Astrocyte (in vitro differentiated cells and primary cell): ENCODE results near the gene LPGAT1. TPM values are rescaled to one million over a fixed set of nuclear protein-coding genes. Genes with fewer than 3 reads are reported as not detected.

Experiments
- DNase-seq: peaks from one replicate; pipeline ENCODE4 v3.0.0-alpha.2; 2010; ENCODE audit warnings: low read depth
- FAIRE-seq: peaks from 2 replicates; lab custom pipeline; 2011; peaks lifted over from hg19 to GRCh38; lab: Jason Lieb, UNC
- H2AFZ ChIP-seq: 2 replicates; pipeline ENCODE4 v1.6.0; 2012; ENCODE audit warnings: low read depth, low read length, inconsistent platforms
- H3K27ac ChIP-seq: 2 replicates; pipeline ENCODE4 v1.5.1; 2011; ENCODE audit warnings: low read depth, low read length, inconsistent platforms
- H3K27me3 ChIP-seq: 2 replicates; pipeline ENCODE4 v1.6.0; 2011; ENCODE audit warnings: low read length, inconsistent platforms; ENCODE audit not compliant: insufficient read depth
- H3K36me3 ChIP-seq: 2 replicates; pipeline ENCODE4 v1.5.1; 2011; ENCODE audit warnings: low read length, inconsistent platforms; ENCODE audit not compliant: insufficient read depth
- H3K4me1 ChIP-seq: 2 replicates; pipeline ENCODE4 v1.5.1; 2011; ENCODE audit warnings: low read length, inconsistent platforms; ENCODE audit not compliant: insufficient read depth
- H3K4me2 ChIP-seq: 2 replicates; pipeline ENCODE4 v1.6.0; 2012; ENCODE audit warnings: low read length, inconsistent platforms
- H3K4me3 ChIP-seq: 2 replicates; pipeline ENCODE4 v1.5.1; 2011; ENCODE audit warnings: low read depth, mild to moderate bottlenecking, low read length, inconsistent platforms; ENCODE audit not compliant: insufficient read depth
- H3K79me2 ChIP-seq: 2 replicates; pipeline ENCODE4 v1.6.0; 2012; ENCODE audit warnings: mild to moderate bottlenecking, low read length, inconsistent platforms; ENCODE audit not compliant: insufficient read depth
- H3K9ac ChIP-seq: 2 replicates; pipeline ENCODE4 v1.6.0; 2012; ENCODE audit warnings: mild to moderate bottlenecking, low read length, inconsistent platforms
- H3K9me3 ChIP-seq: 2 replicates; pipeline ENCODE4 v1.5.1; 2012; ENCODE audit warnings: low read depth, mild to moderate bottlenecking, low read length, inconsistent platforms; ENCODE audit not compliant: insufficient read depth
- H4K20me1 ChIP-seq: 2 replicates; pipeline ENCODE4 v1.6.0; 2012; ENCODE audit warnings: low read length, inconsistent platforms; ENCODE audit not compliant: insufficient read depth
- H3K27ac Mint-ChIP-seq: one replicate; pipeline ENCODE4 v1.8.0; 2021; ENCODE audit warnings: mild to moderate bottlenecking, mixed read lengths; ENCODE audit not compliant: unreplicated experiment
- H3K27me3 Mint-ChIP-seq: one replicate; pipeline ENCODE4 v1.8.0; 2021; ENCODE audit warnings: low read depth, mixed read lengths; ENCODE audit not compliant: unreplicated experiment
- H3K36me3 Mint-ChIP-seq: one replicate; pipeline ENCODE4 v1.8.0; 2021; ENCODE audit warnings: low read depth, mixed read lengths; ENCODE audit not compliant: unreplicated experiment
- H3K4me1 Mint-ChIP-seq: one replicate; pipeline ENCODE4 v1.8.0; 2021; ENCODE audit warnings: low read depth, mixed read lengths; ENCODE audit not compliant: unreplicated experiment
- H3K4me3 Mint-ChIP-seq: one replicate; pipeline ENCODE4 v1.8.0; 2021; ENCODE audit warnings: mild to moderate bottlenecking, moderate library complexity, mixed read lengths; ENCODE audit not compliant: unreplicated experiment
- H3K9me3 Mint-ChIP-seq: one replicate; pipeline ENCODE4 v1.8.0; 2021; ENCODE audit warnings: mild to moderate bottlenecking, mixed read lengths; ENCODE audit not compliant: unreplicated experiment
- CTCF ChIP-seq: IDR thresholded peaks from 2 replicates; pipeline ENCODE4 v1.5.1; 2011; ENCODE audit warnings: low read depth, mild to moderate bottlenecking, inconsistent platforms, low read length, moderate library complexity; ENCODE audit not compliant: insufficient read depth
- EZH2 ChIP-seq: IDR thresholded peaks from 2 replicates; pipeline ENCODE4 v1.6.1; 2012; ENCODE audit warnings: mild to moderate bottlenecking, low read length, inconsistent platforms; ENCODE audit not compliant: insufficient read depth
- total RNA-seq: library from RNA; stranded (reverse); gene quantifications from 2 replicates; pipeline ENCODE4 v1.2.1, GENCODE V29; 2021

The LPGAT1 gene
- total RNA-seq, 1 donor from 2014 or later: 36.7 TPM

DNA sequence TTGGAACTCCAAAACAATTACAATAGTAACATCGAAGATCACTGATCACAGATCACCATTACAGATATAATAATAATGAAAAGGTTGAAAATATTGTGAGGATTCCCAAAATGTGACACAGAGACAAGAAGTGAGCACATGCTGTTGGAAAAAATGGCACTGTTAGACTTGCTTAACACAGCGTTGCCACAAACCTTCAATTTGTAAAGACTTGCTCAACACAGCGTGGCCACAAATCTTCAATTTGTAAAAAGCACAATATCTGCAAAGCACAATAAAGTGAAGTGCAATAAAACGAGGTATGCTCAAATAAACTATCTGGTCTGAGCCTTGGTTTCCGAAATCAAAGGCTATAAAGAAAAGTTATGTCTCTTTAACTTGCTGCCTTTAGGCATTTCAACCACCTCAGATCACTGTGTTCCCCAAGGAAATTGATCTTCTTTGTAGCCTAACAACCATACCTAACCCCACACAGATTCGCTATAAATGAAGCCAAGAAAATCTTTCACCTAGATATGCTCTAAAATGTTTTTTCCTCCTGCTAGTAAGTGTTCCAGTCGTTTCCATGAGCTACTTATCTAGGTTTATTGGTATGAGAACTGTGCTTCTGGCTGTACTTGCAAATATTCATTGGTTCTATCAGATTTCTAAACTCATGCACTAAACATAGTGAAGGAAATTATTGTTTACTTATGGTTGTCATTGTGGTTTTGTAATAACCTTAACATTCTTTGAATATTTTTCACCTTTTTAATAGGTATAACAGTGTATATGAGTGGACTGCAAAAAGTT is 13.1 kb upstream of the LPGAT1 start:
- H2AFZ ChIP-seq: no peak overlapping the region
- no peaks in the 10 kb centered on the region for H3K9me3 Mint-ChIP-seq
- no peaks in the 10 kb centered on the region for H3K36me3 Mint-ChIP-seq
- no peaks in the 10 kb centered on the region for H3K4me1 ChIP-seq
- no peak overlapping the region for H3K27ac Mint-ChIP-seq
- no peak overlapping the region for H3K27ac ChIP-seq
- no peak for FAIRE-seq
- no peak overlapping the region for H3K4me3 ChIP-seq
- H3K27me3 Mint-ChIP-seq: peaks cover 3% of the 10 kb centered on the region
- H3K79me2 ChIP-seq: no peaks in the 10 kb centered on the region
- no peaks in the 10 kb centered on the region for H3K36me3 ChIP-seq
- no peaks in the 10 kb centered on the region for H4K20me1 ChIP-seq
- TF ChIP-seq CTCF (no peak), EZH2 (no peak)
- no peak overlapping the region for H3K4me2 ChIP-seq
- H3K4me3 Mint-ChIP-seq: no peak overlapping the region
- no peaks in the 10 kb centered on the region for H3K9me3 ChIP-seq
- H3K9ac ChIP-seq: no peak overlapping the region
- no peaks in the 10 kb centered on the region for H3K4me1 Mint-ChIP-seq
- DNase-seq: no peak
- no peaks in the 10 kb centered on the region for H3K27me3 ChIP-seq

DNA sequence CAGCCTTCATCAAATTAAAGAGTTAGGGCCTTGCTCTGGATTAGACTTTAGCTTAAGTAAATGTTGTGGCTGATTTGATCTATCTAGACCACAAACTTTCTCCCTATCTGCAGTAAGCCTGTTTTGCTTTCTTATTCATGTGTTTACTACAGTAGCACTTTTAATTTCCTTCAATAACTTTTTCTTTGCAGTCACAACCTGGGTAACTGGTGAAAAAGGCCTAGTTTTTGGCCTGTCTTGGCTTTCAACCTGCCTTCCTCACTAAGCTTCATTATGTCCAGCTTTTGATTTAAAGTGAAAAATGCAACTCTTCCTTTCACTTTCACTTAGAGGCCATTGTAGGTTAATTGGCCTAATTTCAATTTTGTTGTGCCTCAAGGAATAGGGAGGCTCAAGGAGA is 12.5 kb upstream of the LPGAT1 start:
- H3K4me2 ChIP-seq: no peak overlapping the region
- no peaks in the 10 kb centered on the region for H3K36me3 ChIP-seq
- DNase-seq: no peak
- H2AFZ ChIP-seq: peak overlapping the region; percentile 48
- Mint-ChIP-seq H3K9me3 (no peaks in the 10 kb centered on the region), H3K4me1 (no peaks in the 10 kb centered on the region), H3K27me3 (peaks cover 3% of the 10 kb centered on the region), H3K4me3 (no peak overlapping the region), H3K36me3 (no peaks in the 10 kb centered on the region), H3K27ac (no peak overlapping the region)
- no peaks in the 10 kb centered on the region for H3K79me2 ChIP-seq
- H3K27me3 ChIP-seq: no peaks in the 10 kb centered on the region
- no peaks in the 10 kb centered on the region for H3K9me3 ChIP-seq
- no peak overlapping the region for H3K9ac ChIP-seq
- no peak overlapping the region for H3K27ac ChIP-seq
- no peak for TF ChIP-seq CTCF
- no peak for TF ChIP-seq EZH2
- H4K20me1 ChIP-seq: no peaks in the 10 kb centered on the region
- H3K4me1 ChIP-seq: no peaks in the 10 kb centered on the region
- no peak overlapping the region for H3K4me3 ChIP-seq
- FAIRE-seq: no peak

DNA sequence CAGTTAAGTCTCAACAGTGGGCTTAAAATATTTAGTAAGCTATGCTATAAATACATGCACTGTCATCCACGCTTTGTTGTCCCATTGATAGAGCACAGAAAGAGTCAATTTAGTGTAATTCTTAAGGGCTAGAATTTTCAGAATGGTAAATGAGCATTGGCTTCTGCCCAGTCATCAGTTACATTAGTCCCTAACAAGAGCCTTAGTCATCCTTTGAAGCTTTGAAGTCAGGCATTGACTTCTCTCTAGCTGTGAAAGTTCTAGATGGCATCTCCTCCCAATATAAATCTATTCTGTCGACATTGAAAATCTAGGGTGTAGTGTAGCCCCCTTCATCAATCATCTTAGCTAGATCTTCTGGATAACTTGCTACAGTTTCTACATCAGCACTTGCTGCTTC is 12.0 kb upstream of the LPGAT1 start:
- no peak for FAIRE-seq

More for the DNA sequence above, 12.0 kb upstream of the LPGAT1 start:
- Histone ChIP-seq H3K27ac (no peak overlapping the region), H3K9ac (no peak overlapping the region), H3K27me3 (no peaks in the 10 kb centered on the region), H4K20me1 (no peaks in the 10 kb centered on the region), H3K36me3 (no peaks in the 10 kb centered on the region), H2AFZ (no peak overlapping the region), H3K4me1 (no peaks in the 10 kb centered on the region), H3K79me2 (no peaks in the 10 kb centered on the region), H3K4me2 (no peak overlapping the region), H3K4me3 (no peak overlapping the region), H3K9me3 (no peaks in the 10 kb centered on the region)
- Mint-ChIP-seq H3K9me3 (no peaks in the 10 kb centered on the region), H3K36me3 (no peaks in the 10 kb centered on the region), H3K4me3 (no peak overlapping the region), H3K27ac (no peak overlapping the region), H3K27me3 (peaks cover 3% of the 10 kb centered on the region), H3K4me1 (no peaks in the 10 kb centered on the region)
- TF ChIP-seq EZH2 (no peak), CTCF (no peak)
- no peak for DNase-seq
